OCI-LY1 (cell line): ENCODE results near the gene RMND5B.
"Not testable (repeated sequence)": the region's sequence is repeated elsewhere in the genome, so short reads cannot be mapped to it uniquely, and the experiment has no call there.

Experiments used
- CTCF ChIP-seq: fragments of 200-600 bp; sonication (generic), shearing (Covaris generic); IDR thresholded peaks from 2 replicates; pipeline ENCODE4 v1.5.1; 2017; ENCODE audit warnings: mild to moderate bottlenecking, antibody characterized with exemption, low read length, moderate library complexity, mixed read lengths
- EZH2 ChIP-seq: fragments of 200-600 bp; sonication (generic), shearing (Covaris generic); IDR thresholded peaks from 2 replicates; pipeline ENCODE4 v1.8.0; 2017; ENCODE audit warnings: borderline replicate concordance, mixed run types, mild to moderate bottlenecking, antibody characterized with exemption, low read length, moderate library complexity, mixed read lengths

GRCh38 chr5:178130234-178130575 lies 609 bp upstream of the RMND5B start:
- not testable (repeated sequence) for TF ChIP-seq CTCF, EZH2
